GM13977 (cell line): ENCODE results near the gene LCE7A.

Source experiments
- DNase-seq: peaks from one replicate; pipeline ENCODE4 v3.0.0; 2012; ENCODE audit warnings: low spot score
- in situ Hi-C: fragments of 300-500 bp; cut with MboI; formaldehyde crosslinking; loops from one replicate; pipeline ENCODE4 v1.12.0; 2022; ENCODE audit warnings: low sequenced_read_pairs, low pct_unique_long_range_greater_than_20kb, mixed read lengths, inconsistent platforms; ENCODE audit not compliant: unreplicated experiment
- TF ChIP-seq, protein P1 (sequence below): IDR thresholded peaks from 2 replicates; pipeline ENCODE4 v1.5.1; 2012; ENCODE audit warnings: mild to moderate bottlenecking, control low read depth; ENCODE audit not compliant: insufficient read depth; ENCODE audit errors: extremely low read depth, missing control alignments

Gene LCE7A

DNA sequence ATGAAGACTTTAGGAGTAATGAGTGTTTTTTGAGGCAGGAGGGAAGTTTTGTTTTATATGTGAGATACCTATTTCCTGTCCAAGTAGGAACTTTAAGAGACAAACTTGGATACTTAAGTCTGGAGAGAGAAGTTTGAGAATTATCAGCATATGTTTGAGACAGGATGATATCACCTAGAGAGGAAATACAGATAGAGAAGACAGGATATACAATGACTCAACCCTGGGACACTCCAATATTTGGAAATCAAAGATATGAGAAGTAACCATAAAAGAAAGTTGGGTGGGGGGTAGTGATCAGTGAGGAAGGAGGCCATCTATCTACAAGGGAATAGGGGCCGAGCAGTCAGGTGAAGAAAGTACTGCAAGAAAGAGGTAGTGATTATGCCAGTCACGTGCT is 6.5 kb downstream of the LCE7A start:
- in situ Hi-C loops, result no loop called here
- TF ChIP-seq, protein P1, sequence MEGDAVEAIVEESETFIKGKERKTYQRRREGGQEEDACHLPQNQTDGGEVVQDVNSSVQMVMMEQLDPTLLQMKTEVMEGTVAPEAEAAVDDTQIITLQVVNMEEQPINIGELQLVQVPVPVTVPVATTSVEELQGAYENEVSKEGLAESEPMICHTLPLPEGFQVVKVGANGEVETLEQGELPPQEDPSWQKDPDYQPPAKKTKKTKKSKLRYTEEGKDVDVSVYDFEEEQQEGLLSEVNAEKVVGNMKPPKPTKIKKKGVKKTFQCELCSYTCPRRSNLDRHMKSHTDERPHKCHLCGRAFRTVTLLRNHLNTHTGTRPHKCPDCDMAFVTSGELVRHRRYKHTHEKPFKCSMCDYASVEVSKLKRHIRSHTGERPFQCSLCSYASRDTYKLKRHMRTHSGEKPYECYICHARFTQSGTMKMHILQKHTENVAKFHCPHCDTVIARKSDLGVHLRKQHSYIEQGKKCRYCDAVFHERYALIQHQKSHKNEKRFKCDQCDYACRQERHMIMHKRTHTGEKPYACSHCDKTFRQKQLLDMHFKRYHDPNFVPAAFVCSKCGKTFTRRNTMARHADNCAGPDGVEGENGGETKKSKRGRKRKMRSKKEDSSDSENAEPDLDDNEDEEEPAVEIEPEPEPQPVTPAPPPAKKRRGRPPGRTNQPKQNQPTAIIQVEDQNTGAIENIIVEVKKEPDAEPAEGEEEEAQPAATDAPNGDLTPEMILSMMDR, result no peak
- no peak for DNase-seq

DNA sequence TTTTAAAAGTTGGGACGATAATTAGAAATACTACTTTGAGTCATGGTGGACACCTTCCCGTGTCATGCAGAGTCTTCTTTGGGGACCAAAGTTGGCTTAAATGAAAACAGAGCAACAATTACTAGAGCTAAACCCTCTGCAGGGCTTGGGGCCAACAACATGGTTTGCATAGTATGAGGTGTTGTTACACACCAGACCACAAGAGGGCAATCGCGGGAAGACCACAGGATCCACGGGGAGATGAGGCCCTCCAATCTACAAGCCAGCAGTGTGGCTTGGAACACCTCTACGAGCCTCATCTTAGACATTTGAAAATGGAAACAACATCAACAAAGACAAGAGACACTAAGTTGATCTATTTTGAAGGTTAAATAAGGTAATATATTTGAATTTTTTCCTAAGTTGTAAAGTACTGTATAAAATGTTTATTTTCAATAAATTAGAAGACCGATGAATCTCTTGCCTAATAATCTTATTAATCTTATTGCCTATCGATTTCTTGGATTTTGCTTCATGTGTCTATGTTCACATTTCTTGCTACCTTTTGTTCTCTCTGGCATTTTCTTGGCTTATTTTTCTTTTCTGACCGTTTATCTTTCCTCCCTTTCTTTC is 10.1 kb downstream of the LCE7A start:
- TF ChIP-seq, protein P1, result peak; percentile 85
- peak; percentile 76 for DNase-seq
- in situ Hi-C loops, result loop anchor here (10.0 kb wide), 1 partner anchor 55 kb away; no protein-coding TSS in a partner anchor

DNA sequence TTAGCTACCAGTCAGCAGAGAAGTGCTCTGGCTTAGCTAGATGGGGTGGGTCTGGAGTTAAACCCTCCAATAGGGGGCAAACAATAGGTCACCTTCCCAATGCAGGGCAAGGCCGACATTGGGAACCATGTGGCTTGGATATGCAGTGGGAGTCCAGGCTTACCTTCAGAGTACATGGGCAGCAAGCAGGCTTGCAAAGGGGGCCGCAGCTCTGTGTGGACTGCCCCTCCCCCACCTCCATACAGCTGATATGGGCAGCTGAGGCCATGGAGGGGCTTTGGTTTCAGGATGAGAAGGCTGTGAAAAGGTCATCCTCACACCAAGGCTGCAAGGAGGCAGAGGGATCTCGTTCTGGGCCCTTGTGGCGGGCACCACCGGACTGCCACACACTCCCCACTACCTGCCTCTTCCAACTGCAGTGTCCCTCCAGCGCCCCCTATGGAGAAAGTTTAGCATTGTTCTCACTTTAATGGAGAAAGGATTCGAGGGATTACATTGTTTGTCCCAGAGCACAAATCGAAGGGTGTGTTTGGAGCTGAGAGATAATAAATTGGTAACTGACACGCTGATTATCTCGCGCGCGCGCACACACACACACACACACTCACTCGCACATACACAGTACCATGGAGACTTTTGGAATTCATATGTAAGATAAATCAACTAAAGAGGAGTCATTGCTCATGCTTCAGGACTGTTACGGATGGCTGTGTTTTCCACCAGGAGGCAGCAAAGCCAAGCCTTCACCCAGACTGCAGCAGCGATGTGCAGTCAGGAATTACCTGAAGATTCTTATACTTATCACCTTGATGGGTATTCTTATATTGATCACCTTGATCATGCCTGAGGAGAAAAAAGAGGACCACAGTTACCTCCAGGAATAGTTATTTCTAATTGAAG is 11.3 kb downstream of the LCE7A start:
- in situ Hi-C loops, result loop anchor here (10.0 kb wide), 1 partner anchor 54 kb away; no protein-coding TSS in a partner anchor
- DNase-seq, result no peak

DNA sequence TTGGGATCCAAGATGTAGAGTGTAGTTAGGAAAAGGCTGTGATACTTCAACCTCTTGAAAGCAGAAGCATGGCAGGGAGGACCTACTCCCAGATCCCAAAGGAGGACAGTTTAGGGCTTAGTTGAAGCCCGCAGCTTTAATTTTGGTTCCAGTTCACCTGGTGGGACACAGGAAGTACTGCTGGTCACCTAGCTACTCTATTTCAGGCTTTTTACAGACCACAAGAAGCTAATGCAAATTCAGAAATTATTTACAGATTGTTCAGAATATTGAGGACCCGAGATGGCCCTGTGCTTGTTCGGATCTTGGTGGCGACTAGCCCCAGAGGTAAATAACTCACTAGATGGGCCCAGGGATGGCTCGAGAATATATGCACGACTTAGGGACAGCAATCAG is 11.9 kb downstream of the LCE7A start:
- DNase-seq, result no peak
- TF ChIP-seq, protein P1, result no peak
- in situ Hi-C loops, result loop anchor here (10.0 kb wide), 1 partner anchor 53 kb away; no protein-coding TSS in a partner anchor

More for the DNA sequence above, 11.3 kb downstream of the LCE7A start:
- TF ChIP-seq, protein P1, result peak; percentile 50

DNA sequence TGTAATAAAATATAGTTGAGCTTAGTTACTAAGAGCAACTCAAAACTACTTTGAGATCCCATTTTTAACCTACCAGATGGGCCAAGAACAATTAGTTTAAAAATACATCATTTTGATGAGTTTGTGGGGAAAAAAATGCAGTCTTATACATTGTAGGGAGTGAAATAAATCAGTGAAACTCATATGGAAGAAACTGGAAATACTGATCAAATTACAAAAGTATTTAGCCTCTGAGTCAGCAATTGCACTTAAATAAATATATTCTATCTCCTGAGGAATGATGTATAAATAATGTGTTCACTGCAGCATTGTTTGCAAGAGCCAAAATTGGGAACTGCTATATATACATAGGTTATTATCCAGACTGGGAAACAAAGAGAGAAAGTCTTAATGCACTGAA is 13.7 kb downstream of the LCE7A start:
- in situ Hi-C loops, result loop anchor here (10.0 kb wide), 1 partner anchor 51 kb away; no protein-coding TSS in a partner anchor

DNA sequence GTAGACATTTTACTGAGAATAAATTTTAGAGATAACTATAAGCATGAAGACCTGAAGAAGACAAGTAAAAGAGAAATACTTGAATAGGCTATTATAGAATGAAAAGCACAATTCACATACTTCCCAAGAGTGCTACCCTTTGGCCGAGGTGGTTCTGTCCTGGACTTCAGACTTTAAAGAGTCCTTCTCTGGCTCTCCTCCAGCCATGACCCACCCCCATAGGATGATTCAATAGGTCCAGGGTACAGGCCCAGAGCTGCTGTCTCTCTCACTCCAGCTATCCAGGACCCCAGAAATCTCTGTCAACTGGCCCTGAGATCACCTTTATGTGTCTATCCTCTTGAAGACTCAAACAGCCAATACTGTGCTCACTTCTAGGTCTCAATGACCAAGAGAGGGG is 17.0 kb downstream of the LCE7A start:
- in situ Hi-C loops, result loop anchor here (10.0 kb wide), 1 partner anchor 48 kb away; no protein-coding TSS in a partner anchor
- no peak for DNase-seq
- TF ChIP-seq, protein P1, result no peak

More for the DNA sequence above, 13.7 kb downstream of the LCE7A start:
- DNase-seq, result no peak
- TF ChIP-seq, protein P1, result no peak
